COLO829 (cell line): ENCODE data around the gene WDFY4.

ENCODE experiments used
- DNase-seq: peaks from one replicate; pipeline ENCODE4 v3.0.0; 2012; ENCODE audit warnings: low spot score

The WDFY4 gene

GRCh38 chr10:48985621-48986158, 301.0 kb downstream of the WDFY4 start:
- no peak for DNase-seq

GRCh38 chr10:48990226-48990625, 305.6 kb downstream of the WDFY4 start:
- DNase-seq: peak; percentile 20

GRCh38 chr10:48993627-48994026, 309.0 kb downstream of the WDFY4 start:
- no peak for DNase-seq

- DNase-seq: no peak
These were observed 311.7 kb downstream of the WDFY4 start for GRCh38 chr10:48996329-48996728.

GRCh38 chr10:48999346-48999745, 314.7 kb downstream of the WDFY4 start:
- no peak for DNase-seq

- DNase-seq: no peak
These were observed 316.0 kb downstream of the WDFY4 start for GRCh38 chr10:49000437-49001398.

- DNase-seq: no peak
These were observed 316.7 kb downstream of the WDFY4 start for GRCh38 chr10:49001402-49001801.

- DNase-seq: no peak
These were observed 317.4 kb downstream of the WDFY4 start for GRCh38 chr10:49001870-49002672.

GRCh38 chr10:49005270-49005669, 320.6 kb downstream of the WDFY4 start:
- DNase-seq: no peak

- no peak for DNase-seq
These were observed 322.5 kb downstream of the WDFY4 start for GRCh38 chr10:49007129-49007528.

- DNase-seq: no peak
These were observed 323.4 kb downstream of the WDFY4 start for GRCh38 chr10:49008091-49008490.

- DNase-seq: no peak
These were observed 324.0 kb downstream of the WDFY4 start for GRCh38 chr10:49008505-49009198.

GRCh38 chr10:49009199-49009979, 324.7 kb downstream of the WDFY4 start:
- no peak for DNase-seq

GRCh38 chr10:49010295-49010694, 325.6 kb downstream of the WDFY4 start:
- DNase-seq: no peak

- no peak for DNase-seq
These were observed 326.2 kb downstream of the WDFY4 start for GRCh38 chr10:49010865-49011264.

GRCh38 chr10:49011756-49012155, 327.1 kb downstream of the WDFY4 start:
- no peak for DNase-seq

- no peak for DNase-seq
These were observed 327.9 kb downstream of the WDFY4 start for GRCh38 chr10:49012603-49013002.

GRCh38 chr10:49015700-49016099, 331.0 kb downstream of the WDFY4 start:
- DNase-seq: no peak

- no peak for DNase-seq
These were observed 337.0 kb downstream of the WDFY4 start for GRCh38 chr10:49021685-49022084.

GRCh38 chr10:49023071-49023470, 338.4 kb downstream of the WDFY4 start:
- DNase-seq: no peak

GRCh38 chr10:49023752-49024151, 339.1 kb downstream of the WDFY4 start:
- DNase-seq: no peak
